ENCODE results near the gene ZNF641. TPM values are rescaled to one million over a fixed set of nuclear protein-coding genes. Genes with fewer than 3 reads are reported as not detected.

ZNF641 gene
- total RNA-seq, 1 experiment from 2014 or later, result 12.1 TPM

- TF ChIP-seq EGR1 (IDR thresholded peaks at IDR 0.05; ENCODE audit: low read depth), result no peak
- no peak for TF ChIP-seq SRF (IDR thresholded peaks at IDR 0.05; ENCODE audit: low read depth)
- no peak for TF ChIP-seq ZBTB33 (IDR thresholded peaks at IDR 0.05; ENCODE audit: extremely low read depth, insufficient replicate concordance, low read length)
- no peak for TF ChIP-seq SP1 (IDR thresholded peaks at IDR 0.05; ENCODE audit: low read depth)
- TF ChIP-seq CEBPB (IDR thresholded peaks at IDR 0.05; ENCODE audit: low read depth), result no peak
- no peak for TF ChIP-seq ELF1 (IDR thresholded peaks at IDR 0.05; ENCODE audit: borderline replicate concordance, low read depth)
- no peak for TF ChIP-seq ZFX (IDR thresholded peaks at IDR 0.05)
- no peak for TF ChIP-seq TCF7L2 (IDR thresholded peaks at IDR 0.05; ENCODE audit: borderline replicate concordance, extremely low read depth, insufficient read depth, insufficient read length)
- no peak for TF ChIP-seq CTCF (IDR thresholded peaks at IDR 0.05 in 2 of 3, conservative IDR thresholded peaks at IDR 0.05 in 1 of 3; ENCODE audit: borderline replicate concordance in 1 of 3, insufficient read depth in 1 of 3, low read depth in 2 of 3, low read length in 2 of 3)
- POLR2A ChIA-PET, result no interaction called here
- H3K4me3 ChIP-seq (replicated peaks in 1 of 2; ENCODE audit: low read depth in 1 of 2, low read length in 2 of 2), result no peak overlapping the region
- H3K36me3 ChIP-seq (ENCODE audit: control insufficient read depth in 1 of 2, insufficient read depth in 2 of 2, low read length in 2 of 2), result no peaks in the 10 kb centered on the region
- no peaks in the 10 kb centered on the region for H3K79me2 ChIP-seq (ENCODE audit: insufficient read depth, low read length)
- H4K20me1 ChIP-seq (ENCODE audit: insufficient read depth), result no peaks in the 10 kb centered on the region
- no peaks in the 10 kb centered on the region for H3K27me3 ChIP-seq (ENCODE audit: insufficient read depth, low read length)
- no peaks in the 10 kb centered on the region for H3K4me1 ChIP-seq (ENCODE audit: control insufficient read depth in 1 of 2, insufficient read depth in 2 of 2, low read length in 2 of 2)
- H3K4me2 ChIP-seq (ENCODE audit: low read length), result no peak overlapping the region
- RAD21 ChIA-PET (ENCODE audit: low non-redundant PET in 1 of 2, low total read pairs in 2 of 2, uncharacterized antibody in 2 of 2, unreplicated experiment in 2 of 2), result no interaction called here
- BruUV-seq (replicated peaks), result no TSS peak
- no peak overlapping the region for H3K9ac ChIP-seq (ENCODE audit: low read length)
- no peak overlapping the region for H2AFZ ChIP-seq (ENCODE audit: low read depth, low read length, poor library complexity, severe bottlenecking)
- intact Hi-C loops (cut with micrococcal nuclease), result no loop called here
- CTCF ChIA-PET, result no interaction called here
- H3K27ac ChIP-seq (ENCODE audit: low read depth, low read length), result no peak overlapping the region
- no peak for DNase-seq (ENCODE audit: low read depth, low spot score)
- no peaks in the 10 kb centered on the region for H3K9me3 ChIP-seq (ENCODE audit: control insufficient read depth in 1 of 2, insufficient read depth in 1 of 2, low read depth in 1 of 2, low read length in 2 of 2)
- no peaks in the 10 kb centered on the region for H3K9me2 ChIP-seq (ENCODE audit: insufficient read depth)
- ATAC-seq, result no peak
Measured at GRCh38 chr12:48366131-48366530, 15.4 kb upstream of the ZNF641 start.
